ENCODE data around the gene PDXP.

The PDXP gene

DNA sequence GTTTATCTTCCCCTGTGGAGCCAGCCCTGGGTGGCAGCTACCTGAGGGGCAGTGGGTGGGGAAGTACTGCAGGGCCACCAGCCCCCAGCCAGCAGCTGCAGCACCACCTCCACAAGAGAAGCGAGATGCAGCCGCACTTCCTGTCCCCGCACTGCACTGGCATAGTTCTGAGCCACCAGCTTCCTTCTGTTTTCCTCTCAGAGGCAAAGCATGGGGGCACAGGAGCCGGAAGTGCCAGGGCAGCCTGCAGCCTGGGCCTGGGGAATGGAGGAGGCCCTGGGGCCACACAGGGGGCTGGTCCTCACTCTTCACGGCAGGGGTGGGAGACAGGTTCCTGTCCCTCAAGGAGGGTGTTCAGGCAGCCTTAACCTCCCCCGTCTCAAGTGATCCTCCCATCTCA lies 31.0 kb upstream of the PDXP start:
- no peak for DNase-seq (ENCODE audit: low read depth in 1 of 2, low spot score in 1 of 2)

DNA sequence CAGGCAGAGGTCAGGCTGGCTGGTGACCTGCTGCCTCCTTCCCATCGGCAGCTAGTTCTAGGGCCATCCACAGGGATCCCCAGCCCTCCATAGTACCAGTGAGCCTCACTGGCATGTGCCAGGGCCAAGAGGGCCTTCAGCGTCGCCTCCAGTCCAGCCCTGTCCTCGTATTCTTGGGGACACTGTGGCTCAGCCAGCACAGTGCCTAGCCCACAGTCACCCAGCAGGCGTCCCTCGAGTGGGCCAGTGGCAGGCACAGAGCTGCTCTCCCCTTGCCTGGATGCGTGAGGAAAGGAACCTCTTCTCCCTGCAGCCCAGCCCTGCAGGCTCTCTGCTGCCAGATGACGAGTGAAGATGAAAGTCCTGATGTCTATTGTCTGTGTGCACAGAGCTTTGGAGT lies 29.7 kb upstream of the PDXP start:
- DNase-seq (ENCODE audit: low read depth in 1 of 2, low spot score in 1 of 2) = no peak

DNA sequence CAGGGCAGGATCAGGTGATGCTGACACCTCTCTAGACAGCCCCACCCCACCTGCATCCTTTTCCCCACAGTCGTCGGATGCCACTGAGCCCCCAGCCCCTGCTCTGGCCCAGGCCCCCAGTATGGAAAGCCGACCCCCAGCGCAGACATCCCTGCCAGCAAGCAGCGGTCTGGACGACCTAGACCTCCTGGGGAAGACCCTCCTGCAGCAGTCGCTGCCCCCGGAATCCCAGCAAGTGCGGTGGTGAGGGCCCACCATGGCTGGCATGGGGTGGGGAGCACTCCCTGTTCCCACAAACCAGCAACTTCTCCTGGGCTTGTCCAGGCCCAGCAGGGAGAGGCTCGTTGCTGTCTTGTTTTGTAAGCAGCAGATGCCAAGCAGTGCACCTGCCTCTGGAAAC lies 28.6 kb upstream of the PDXP start:
- no peak for DNase-seq (ENCODE audit: low read depth in 1 of 2, low spot score in 1 of 2)

GRCh38 chr22:37630839-37631435 lies 27.6 kb upstream of the PDXP start:
- no peak for DNase-seq (ENCODE audit: low read depth in 1 of 2, low spot score in 1 of 2)

DNA sequence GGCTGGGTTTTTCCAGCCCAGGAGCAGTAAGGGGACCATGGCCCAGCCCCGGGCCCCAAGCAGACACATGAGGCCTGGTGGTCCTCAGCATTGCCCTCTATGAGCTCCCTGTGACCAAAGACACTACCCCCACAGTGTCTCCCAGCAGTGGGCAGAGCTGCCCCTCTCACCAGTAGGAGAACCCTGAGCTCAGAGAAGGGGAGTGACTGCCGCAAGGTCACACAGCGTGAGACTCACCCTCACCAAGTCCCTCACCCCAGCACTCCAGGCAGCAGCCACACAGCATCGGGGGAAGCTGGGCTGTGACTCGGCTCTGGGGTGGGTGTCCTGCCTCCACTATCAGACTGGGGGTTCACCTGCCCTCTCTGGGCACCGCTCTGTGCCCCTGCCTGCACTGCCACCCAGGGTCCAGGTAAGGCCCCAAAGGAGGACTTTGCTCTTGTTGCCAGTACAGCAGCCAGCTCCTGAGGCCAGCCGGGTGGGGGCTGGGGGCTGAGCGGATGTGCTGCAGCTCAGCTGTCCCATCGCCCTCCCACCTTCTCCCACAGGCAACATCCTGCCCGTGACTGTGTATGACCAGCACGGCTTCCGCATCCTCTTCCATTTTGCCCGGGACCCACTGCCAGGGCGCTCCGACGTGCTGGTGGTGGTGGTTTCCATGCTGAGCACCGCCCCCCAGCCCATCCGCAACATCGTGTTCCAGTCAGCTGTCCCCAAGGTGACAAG lies 26.9 kb upstream of the PDXP start:
- no peak for DNase-seq (ENCODE audit: low read depth in 1 of 2, low spot score in 1 of 2)

GRCh38 chr22:37632174-37633088 lies 26.1 kb upstream of the PDXP start:
- DNase-seq (ENCODE audit: low read depth in 1 of 2, low spot score in 1 of 2) = no peak

DNA sequence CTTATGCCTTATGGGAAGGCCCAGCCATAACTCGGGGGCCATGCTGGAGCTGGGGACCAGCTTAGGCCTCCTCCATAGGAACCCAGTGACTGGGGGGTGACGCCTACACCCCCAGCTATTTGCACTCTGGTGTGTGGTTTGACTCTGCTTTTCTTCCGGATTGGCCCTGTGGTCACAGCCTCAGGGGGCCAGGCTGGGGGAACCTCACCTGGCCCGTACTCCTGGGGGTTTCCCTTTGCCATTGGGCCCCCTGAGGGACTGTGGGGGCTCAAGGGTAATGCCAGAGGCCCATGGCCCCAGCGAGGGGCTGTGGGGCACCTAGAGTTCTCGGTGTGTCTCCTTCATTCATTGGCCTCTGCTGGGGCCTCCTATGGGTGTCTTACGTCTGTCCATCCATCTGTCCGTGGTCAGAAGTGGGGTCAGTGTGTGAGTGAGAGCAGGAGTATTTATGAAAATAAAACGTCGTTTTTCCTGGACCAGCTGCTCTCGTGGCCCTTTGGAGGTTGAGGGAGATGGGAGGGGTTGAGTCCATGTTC lies 25.4 kb upstream of the PDXP start:
- DNase-seq (ENCODE audit: low read depth in 1 of 2, low spot score in 1 of 2) = no peak

DNA sequence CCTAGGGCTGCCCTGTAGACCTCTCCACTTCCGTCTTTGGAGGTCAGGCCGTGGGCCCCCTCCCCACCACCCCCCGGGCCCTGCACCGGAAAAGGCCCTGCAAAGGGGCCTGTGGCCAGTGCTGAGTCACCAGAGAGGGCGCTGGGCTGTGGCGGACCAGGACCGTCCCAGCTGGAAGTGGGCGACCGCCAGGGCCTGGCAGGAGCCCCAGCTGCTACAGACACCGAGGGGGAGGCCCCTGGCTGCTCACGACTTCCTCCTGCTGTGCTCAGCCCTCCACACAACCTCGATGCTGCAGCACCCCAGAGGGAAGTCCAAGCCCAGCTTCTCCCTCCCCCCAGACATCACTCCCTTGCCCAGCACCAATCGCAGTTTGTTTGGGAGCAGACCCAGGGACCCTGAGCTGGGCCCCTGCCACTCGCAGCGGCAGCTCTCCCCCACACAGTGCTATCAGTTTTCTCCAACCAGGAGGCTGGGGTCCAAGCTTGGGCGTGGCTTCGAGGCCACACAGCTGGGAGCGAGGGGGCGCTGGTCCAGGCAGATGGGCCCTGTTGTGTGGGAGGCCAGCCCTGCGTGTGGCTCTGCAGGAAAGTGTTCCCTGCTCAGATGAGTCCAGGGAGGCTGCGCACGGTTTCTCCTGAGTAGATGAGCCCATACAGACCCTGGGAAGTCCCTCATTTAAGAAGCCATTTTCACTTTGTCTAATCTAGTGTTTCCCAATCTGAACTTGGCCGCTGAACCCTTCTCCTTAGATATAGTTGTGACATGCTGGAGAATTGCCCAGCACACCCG lies 24.7 kb upstream of the PDXP start:
- DNase-seq (ENCODE audit: low read depth in 1 of 2, low spot score in 1 of 2) = peak in 1 of 2 donors; percentile 26

DNA sequence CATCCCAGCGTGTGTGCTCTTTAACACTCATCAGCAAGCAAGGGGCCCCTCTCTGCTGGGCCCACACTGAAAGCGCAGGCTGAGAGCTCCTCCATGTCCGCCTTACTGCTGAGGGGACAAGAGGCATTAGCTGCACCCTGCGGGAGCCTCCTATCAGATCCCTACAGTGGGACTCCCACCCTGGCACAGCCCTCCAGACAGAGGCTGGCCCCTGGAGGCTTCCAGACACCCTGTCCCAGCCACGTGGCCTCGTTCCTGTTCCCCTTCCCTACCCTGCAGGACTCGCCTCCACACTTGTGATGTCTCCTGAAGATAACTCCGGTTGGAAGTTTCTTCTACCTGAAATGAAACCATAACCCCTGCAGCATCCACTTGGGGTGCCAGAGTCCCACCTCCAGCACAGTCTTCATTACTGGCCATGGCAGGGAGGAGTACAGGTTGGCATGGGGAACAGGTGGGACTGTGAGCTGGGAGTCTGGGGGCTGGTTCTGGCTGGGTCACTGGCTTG lies 24.1 kb upstream of the PDXP start:
- DNase-seq (ENCODE audit: low read depth in 1 of 2, low spot score in 1 of 2) = no peak

DNA sequence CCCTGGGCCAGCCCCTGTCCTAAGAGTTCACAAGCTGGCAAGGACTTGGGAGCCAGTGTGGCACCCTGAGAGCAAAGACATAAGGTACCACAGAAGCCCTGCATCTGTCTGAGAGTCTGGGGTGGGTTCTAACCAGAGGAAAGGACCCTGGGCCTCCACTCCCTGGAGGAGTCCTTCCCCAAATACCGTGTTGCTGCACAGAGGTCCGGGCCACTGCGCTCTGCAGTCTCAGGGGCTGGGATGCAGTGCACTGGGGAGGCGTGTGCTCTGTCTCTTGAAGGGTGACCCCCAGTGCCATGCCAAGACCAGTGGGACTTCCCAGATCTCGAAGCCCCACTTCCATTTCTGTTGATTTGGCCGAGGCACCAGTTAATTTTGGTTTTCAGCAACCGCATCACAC lies 23.4 kb upstream of the PDXP start:
- no peak for DNase-seq (ENCODE audit: low read depth in 1 of 2, low spot score in 1 of 2)

- DNase-seq (ENCODE audit: low read depth in 1 of 2, low spot score in 1 of 2) = no peak
Measured at GRCh38 chr22:37636186-37636948, 22.2 kb upstream of the PDXP start.

GRCh38 chr22:37636949-37637273 lies 21.6 kb upstream of the PDXP start:
- DNase-seq (ENCODE audit: low read depth in 1 of 2, low spot score in 1 of 2) = no peak

DNA sequence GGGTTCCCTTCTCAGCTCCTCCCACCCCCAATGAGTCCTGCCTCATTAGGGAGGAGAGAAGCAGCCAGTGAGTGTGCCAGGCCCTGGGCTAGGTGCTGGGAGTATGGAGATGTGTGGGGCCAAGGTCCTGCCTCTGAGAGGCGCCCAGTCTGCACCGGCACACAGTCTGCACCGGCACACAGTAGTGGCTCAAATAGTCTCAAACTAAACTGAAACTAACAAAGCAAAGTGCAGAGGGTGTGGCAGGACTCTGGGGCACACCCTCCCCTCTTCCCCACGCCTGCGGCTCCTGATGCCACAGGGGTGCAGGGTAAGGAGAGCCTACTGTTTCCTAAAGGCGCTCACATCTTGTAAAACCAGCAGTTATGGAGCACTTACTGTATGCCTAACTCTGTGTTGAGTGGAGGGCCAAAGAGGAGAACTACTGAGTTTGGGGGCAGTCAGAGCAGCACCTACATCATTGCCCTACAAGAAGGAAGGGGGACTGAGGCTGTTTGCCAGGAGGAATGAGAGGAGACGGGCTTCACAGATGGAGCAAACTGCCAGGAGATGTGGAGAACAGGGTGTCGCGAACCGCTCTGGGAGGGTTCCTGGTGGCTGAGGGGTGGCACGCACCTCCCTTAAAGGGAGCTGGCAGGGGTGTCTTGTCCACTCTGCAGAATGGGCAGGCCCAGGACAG lies 20.0 kb upstream of the PDXP start:
- DNase-seq (ENCODE audit: low read depth in 1 of 2, low spot score in 1 of 2) = no peak

DNA sequence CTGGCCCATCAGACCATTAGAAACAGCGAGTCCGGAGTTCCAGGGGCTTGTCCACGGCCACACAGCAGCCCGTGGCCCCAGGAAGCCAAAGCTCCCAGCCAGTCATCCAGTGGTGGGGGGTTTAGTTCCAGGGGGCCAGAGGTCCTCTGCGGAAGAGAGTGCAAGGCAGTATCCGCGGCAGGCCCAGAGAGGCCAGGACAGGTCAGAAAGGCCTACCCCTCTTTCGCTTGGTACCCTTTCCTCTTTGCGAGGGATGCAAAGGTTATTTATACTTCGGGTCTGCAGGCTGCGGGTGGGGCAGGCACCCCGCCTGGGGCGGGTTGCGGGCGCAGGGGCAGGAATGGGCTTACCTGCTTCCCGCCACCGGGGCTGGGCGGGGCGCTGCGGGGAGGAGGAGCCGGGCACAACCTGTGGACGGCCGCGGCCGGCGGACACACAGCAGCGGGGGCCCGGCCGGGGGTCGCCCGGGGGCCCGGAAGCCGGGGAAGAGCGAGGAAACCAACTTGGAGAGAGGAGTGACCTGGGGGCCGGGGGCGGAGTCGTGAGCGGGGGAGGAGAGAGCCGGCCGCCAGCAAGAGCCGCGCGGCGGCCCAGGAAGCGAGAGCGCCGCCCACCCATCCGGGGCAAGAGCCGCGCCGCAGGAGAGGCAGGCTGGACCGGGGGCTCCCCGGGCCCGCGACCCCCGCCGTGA lies 19.3 kb upstream of the PDXP start, which contains the start of gene SH3BP1:
Gene SH3BP1 (plus strand): TSS at position 600 of the 691 bp plus-strand sequence. CDS start 119 bp downstream, outside the sequence.
- peak in 1 of 2 donors; percentile 37 for DNase-seq (ENCODE audit: low read depth in 1 of 2, low spot score in 1 of 2)

- DNase-seq (ENCODE audit: low read depth in 1 of 2, low spot score in 1 of 2) = no peak
Measured at GRCh38 chr22:37639771-37640590, 18.5 kb upstream of the PDXP start.

DNA sequence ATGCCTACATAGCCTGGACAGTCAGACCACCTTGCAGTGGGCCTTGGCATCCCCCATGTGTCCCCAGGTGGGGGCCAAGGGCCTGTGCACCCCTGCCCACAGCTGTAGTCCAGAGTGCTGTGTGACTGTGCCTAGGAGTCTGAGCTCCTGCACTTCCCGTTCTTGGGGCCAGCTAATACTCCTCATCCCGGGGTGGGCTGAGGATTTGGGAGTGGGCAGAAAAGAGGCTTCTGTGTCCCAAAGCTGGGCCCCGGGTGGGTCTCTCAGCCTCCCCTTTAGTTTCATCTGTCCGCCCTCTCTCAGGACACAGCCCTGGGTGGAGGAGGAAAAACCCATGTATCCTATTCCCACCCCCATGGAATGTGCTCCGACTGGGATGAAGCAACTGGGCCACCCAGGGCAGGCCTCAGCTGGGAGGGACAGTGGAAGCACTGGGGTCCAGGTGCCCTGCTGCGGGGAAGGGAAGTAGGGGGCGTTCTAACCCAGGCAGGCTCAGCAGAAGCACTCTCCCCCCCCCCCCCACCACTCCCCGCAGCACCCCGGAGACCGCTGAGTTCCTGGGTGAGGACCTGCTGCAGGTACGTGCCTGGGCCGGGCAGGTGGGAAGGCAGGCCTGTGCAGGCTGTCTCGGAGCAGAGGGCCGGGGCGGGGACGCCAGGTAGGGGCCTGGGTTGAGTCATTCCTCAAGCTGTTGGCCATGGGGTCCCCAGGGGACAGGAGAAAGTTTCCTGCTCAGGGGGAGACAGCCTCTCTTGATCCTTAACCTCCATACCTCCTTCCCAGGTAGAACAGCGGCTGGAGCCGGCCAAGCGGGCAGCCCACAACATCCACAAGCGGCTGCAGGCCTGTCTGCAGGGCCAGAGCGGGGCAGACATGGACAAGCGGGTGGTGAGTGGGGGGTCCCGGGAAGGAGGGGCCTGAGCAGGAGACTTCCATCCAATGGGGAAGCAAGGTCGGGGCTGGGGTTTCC lies 17.6 kb upstream of the PDXP start:
- no peak for DNase-seq (ENCODE audit: low read depth in 1 of 2, low spot score in 1 of 2)

DNA sequence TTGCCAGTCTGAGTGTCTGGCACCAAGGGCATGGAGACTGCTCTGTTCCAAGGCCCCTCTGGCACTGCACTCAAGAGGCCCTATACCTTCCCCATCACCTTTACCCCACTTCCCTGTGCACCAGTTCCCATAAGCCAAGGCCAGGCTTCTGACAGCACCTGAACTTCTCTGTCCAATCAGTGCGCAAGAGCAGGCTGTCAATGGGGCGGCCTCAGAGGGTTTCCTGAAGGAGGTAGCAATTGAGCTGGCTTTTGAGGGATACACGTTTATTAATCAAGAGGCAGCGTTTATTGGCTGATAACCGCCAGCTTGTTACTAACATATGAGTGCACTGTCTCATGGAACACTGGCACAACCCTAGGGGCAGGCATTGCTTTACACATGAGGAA lies 17.0 kb upstream of the PDXP start:
- no peak for DNase-seq (ENCODE audit: low read depth in 1 of 2, low spot score in 1 of 2)

All from activated T-helper 1 cell treated with anti-CD3 and anti-CD28 coated beads, Interleukin-2, amount 50 U/mL, for 16 hours (primary cell).